CD14-positive monocyte (primary cell): ENCODE results near the gene TRABD2A. TPM values are rescaled to one million over a fixed set of nuclear protein-coding genes. Genes with fewer than 3 reads are reported as not detected.

Source experiments
- DNase-seq, 3 donors: peaks; one replicate each; pipeline ENCODE4 v3.0.0-alpha.2; 2011 to 2022
- H2AFZ ChIP-seq: 2 replicates; pipeline ENCODE4 v1.6.0; 2012; ENCODE audit warnings: mild to moderate bottlenecking, low read depth, low read length, inconsistent platforms; ENCODE audit not compliant: insufficient read depth, poor library complexity, severe bottlenecking
- H3K27ac ChIP-seq, 2 donors: 1 replicate in 1 of 2; 2 replicates in 1 of 2; pipeline ENCODE4 v1.5.1; 2012 to 2013; ENCODE audit warnings: low read length in 2 of 2, control low read depth in 1 of 2, inconsistent platforms in 1 of 2, low read depth in 1 of 2, mild to moderate bottlenecking in 1 of 2
- H3K27me3 ChIP-seq, 2 donors: one replicate each; pipeline versions ENCODE4 v1.6.0 to v1.6.1; 2011 to 2013; ENCODE audit warnings: low read length in 2 of 2; ENCODE audit not compliant: control insufficient read depth in 2 of 2, insufficient read depth in 2 of 2
- H3K36me3 ChIP-seq, 2 donors: replicated peaks in 1 of 2; 1 replicate in 1 of 2; 2 replicates in 1 of 2; pipeline versions ENCODE4 v1.5.1 to v1.6.1; 2012 to 2013; ENCODE audit warnings: low read length in 2 of 2, control low read depth in 1 of 2, inconsistent platforms in 1 of 2, mild to moderate bottlenecking in 1 of 2; ENCODE audit not compliant: insufficient read depth in 2 of 2, control insufficient read depth in 1 of 2
- H3K4me1 ChIP-seq, 2 donors: 1 replicate in 1 of 2; 2 replicates in 1 of 2; pipeline versions ENCODE4 v1.5.1 to v1.6.1; 2012 to 2013; ENCODE audit warnings: low read length in 2 of 2, control low read depth in 1 of 2, inconsistent platforms in 1 of 2, mild to moderate bottlenecking in 1 of 2, moderate library complexity in 1 of 2; ENCODE audit not compliant: insufficient read depth in 2 of 2, control insufficient read depth in 1 of 2
- H3K4me2 ChIP-seq: replicated peaks from 2 replicates; pipeline ENCODE3; 2012; ENCODE audit warnings: low read length, moderate library complexity, mild to moderate bottlenecking; ENCODE audit not compliant: poor library complexity, severe bottlenecking; ENCODE audit errors: extremely low read depth
- H3K4me3 ChIP-seq, 3 experiments: fragments of 200-600 bp in 1 of 3; sonication (generic) in 1 of 3; replicated peaks in 1 of 3; 1 replicate in 2 of 3; 2 replicates in 1 of 3; pipeline ENCODE4 v1.5.1; 2011 to 2013; ENCODE audit warnings: low read length in 3 of 3, mild to moderate bottlenecking in 3 of 3, control low read depth in 2 of 3, low read depth in 2 of 3, inconsistent platforms in 1 of 3, moderate library complexity in 1 of 3
- H3K79me2 ChIP-seq: 2 replicates; pipeline ENCODE4 v1.6.0; 2012; ENCODE audit warnings: mild to moderate bottlenecking, control low read depth, inconsistent platforms, low read length, moderate library complexity; ENCODE audit not compliant: insufficient read depth
- H3K9ac ChIP-seq: 2 replicates; pipeline ENCODE4 v1.6.0; 2017; ENCODE audit warnings: low read length, mild to moderate bottlenecking; ENCODE audit not compliant: insufficient read depth, poor library complexity, severe bottlenecking
- H3K9me3 ChIP-seq, 2 donors: replicated peaks in 1 of 2; 1 replicate in 1 of 2; 2 replicates in 1 of 2; pipeline versions ENCODE4 v1.5.1 to v1.6.1; 2012 to 2013; ENCODE audit warnings: low read length in 2 of 2, control low read depth in 1 of 2; ENCODE audit not compliant: control insufficient read depth in 1 of 2, insufficient read depth in 1 of 2
- H4K20me1 ChIP-seq: 2 replicates; pipeline ENCODE4 v1.6.0; 2012; ENCODE audit warnings: mild to moderate bottlenecking, low read length, control low read depth, moderate library complexity; ENCODE audit not compliant: insufficient read depth
- H3K27ac Mint-ChIP-seq, 7 donors: one replicate each; pipeline ENCODE4 v1.8.0; 2020; ENCODE audit warnings: mild to moderate bottlenecking in 7 of 7, mixed read lengths in 7 of 7, moderate library complexity in 6 of 7, inconsistent platforms in 2 of 7
- H3K27me3 Mint-ChIP-seq, 3 donors: one replicate each; pipeline ENCODE4 v1.8.0; 2021 to 2022; ENCODE audit warnings: low read depth in 3 of 3, mild to moderate bottlenecking in 3 of 3, mixed read lengths in 3 of 3, moderate library complexity in 3 of 3, inconsistent platforms in 1 of 3
- H3K36me3 Mint-ChIP-seq, 2 donors: one replicate each; pipeline ENCODE4 v1.8.0; 2020; ENCODE audit warnings: mixed read lengths in 2 of 2, inconsistent platforms in 1 of 2, mild to moderate bottlenecking in 1 of 2
- H3K4me1 Mint-ChIP-seq: one replicate; pipeline ENCODE4 v1.8.0; 2020; ENCODE audit warnings: mild to moderate bottlenecking, mixed read lengths
- H3K4me3 Mint-ChIP-seq, 2 donors: one replicate each; pipeline ENCODE4 v1.8.0; 2020; ENCODE audit warnings: mild to moderate bottlenecking in 2 of 2, mixed read lengths in 2 of 2, moderate library complexity in 1 of 2
- H3K9me3 Mint-ChIP-seq, 7 donors: one replicate each; pipeline ENCODE4 v1.8.0; 2020 to 2022; ENCODE audit warnings: mixed read lengths in 7 of 7, mild to moderate bottlenecking in 6 of 7, moderate library complexity in 6 of 7, inconsistent platforms in 2 of 7
- CTCF ChIP-seq: fragments of 200-600 bp; IDR thresholded peaks from one replicate; pipeline ENCODE4 v1.8.0; 2022; ENCODE audit warnings: antibody characterized with exemption, mild to moderate bottlenecking
- WGBS: methylation state at CpG from one replicate; pipeline ENCODE4 v1.1.5; 2013; ENCODE audit warnings: missing lambda C conversion rate; ENCODE audit not compliant: insufficient coverage; 5-methylcytosine and 5-hydroxymethylcytosine counted together
- intact Hi-C, 2 donors: fragments of 100-400 bp; cut with micrococcal nuclease; formaldehyde crosslinking; loops; one replicate each; pipeline versions ENCODE4 v1.15.0 to v1.15.1; 2023
- polyA plus RNA-seq, 3 donors: library from polyadenylated mRNA; depleted of rRNA in 1 of 3; unstranded in 2 of 3; stranded (reverse) in 1 of 3; fragments of 300-500 nt in 2 of 3; fragments of >200 nt in 1 of 3; fragmentation: Illumina TruSeq in 2 of 3; gene quantifications; 1 replicate in 2 of 3; 2 replicates in 1 of 3; pipeline ENCODE4 v1.2.3, GENCODE V29; 2012 to 2021

The TRABD2A gene
- polyA plus RNA-seq, 3 donors: 0.53 to 0.95 (median 0.79) TPM

DNA sequence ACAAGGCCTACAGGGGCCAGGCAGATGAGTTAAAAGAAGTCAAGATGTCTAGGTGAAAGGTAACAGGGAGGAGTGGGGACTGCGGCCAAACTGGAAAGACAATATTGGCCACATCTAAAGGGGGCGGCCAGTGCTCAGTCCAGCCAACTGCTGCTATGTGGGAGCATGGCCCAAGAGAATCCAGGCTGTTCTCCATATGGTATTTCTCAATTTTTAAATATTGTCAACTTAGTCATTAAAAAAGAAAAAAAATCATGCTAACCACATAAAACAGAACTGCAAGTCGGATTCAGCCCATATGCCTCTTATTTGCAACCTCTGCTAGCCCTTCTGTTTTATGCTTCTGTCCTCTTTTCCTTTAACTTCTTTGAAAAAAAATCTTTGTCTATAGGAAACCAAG, 14.8 kb downstream of the TRABD2A start:
- Mint-ChIP-seq H3K4me1 (peaks cover 4% of the 10 kb centered on the region), H3K4me3 (no peak overlapping the region), H3K27me3 (peaks cover 2 to 7% (median 3%) of the 10 kb centered on the region in 3 donors), H3K36me3 (no peaks in the 10 kb centered on the region), H3K9me3 (no peaks in the 10 kb centered on the region), H3K27ac (no peak overlapping the region)
- intact Hi-C loops: no loop called here
- Histone ChIP-seq H4K20me1 (no peaks in the 10 kb centered on the region), H3K9me3 (no peaks in the 10 kb centered on the region), H3K27ac (no peak overlapping the region), H3K4me1 (no peaks in the 10 kb centered on the region), H3K36me3 (no peaks in the 10 kb centered on the region), H2AFZ (no peak overlapping the region), H3K9ac (no peak overlapping the region), H3K79me2 (no peaks in the 10 kb centered on the region), H3K27me3 (peaks cover 0 to 2% of the 10 kb centered on the region in 2 donors), H3K4me3 (no peak overlapping the region), H3K4me2 (no peak overlapping the region)
- no peak for TF ChIP-seq CTCF
- 50% methylated on average over 1 of the region's 3 CpGs for WGBS
- no peak for DNase-seq

DNA sequence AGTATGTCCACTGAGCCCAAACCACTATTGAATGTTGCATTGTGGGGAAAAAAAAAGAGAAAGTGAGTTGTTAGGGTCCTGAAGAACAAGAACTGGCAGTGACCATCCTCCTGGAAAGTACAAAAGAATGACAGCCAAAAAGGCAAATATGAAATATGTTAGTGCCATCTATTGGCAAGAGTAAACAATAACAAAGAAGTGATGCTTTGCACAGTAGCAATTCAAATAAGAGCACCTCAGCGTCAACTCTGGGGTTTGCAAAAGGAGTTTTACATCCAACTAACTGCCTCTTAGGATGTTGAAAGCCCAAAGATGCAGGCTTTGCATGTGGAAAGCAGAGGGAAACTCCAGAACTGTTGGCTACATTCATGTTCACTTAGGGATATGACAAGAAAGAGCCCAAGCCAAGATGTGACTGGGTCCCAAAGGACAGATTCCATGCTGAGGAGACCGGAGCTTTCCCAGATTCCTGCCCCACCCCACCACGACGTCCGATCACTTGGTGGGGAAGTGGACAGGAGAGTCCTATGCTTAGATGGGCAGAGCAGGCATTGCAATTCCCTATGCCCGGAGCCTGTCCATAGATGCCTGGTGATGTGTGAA, 15.6 kb downstream of the TRABD2A start:
- H3K36me3 ChIP-seq: no peaks in the 10 kb centered on the region
- WGBS: 70% methylated on average over 2 of the region's 6 CpGs
- H3K27ac ChIP-seq: no peak overlapping the region
- Mint-ChIP-seq H3K4me1 (peaks cover 4% of the 10 kb centered on the region), H3K27me3 (peaks cover under 1 to 7% (median 3%) of the 10 kb centered on the region in 3 donors), H3K27ac (no peak overlapping the region), H3K9me3 (no peaks in the 10 kb centered on the region), H3K36me3 (no peaks in the 10 kb centered on the region), H3K4me3 (no peak overlapping the region)
- DNase-seq: peak in 2 of 3 donors; percentile 35 to 44
- no peak overlapping the region for H3K4me2 ChIP-seq
- H3K9me3 ChIP-seq: no peaks in the 10 kb centered on the region
- TF ChIP-seq CTCF: peak; percentile 71
- no peak overlapping the region for H3K4me3 ChIP-seq
- no peak overlapping the region for H2AFZ ChIP-seq
- no peaks in the 10 kb centered on the region for H3K27me3 ChIP-seq
- no peaks in the 10 kb centered on the region for H3K4me1 ChIP-seq
- intact Hi-C loops: no loop called here
- no peaks in the 10 kb centered on the region for H4K20me1 ChIP-seq
- no peaks in the 10 kb centered on the region for H3K79me2 ChIP-seq
- no peak overlapping the region for H3K9ac ChIP-seq
